Measurements from ENCODE around the gene PHACTR2.
"Not testable (repeated sequence)": the region's sequence is repeated elsewhere in the genome, so short reads cannot be mapped to it uniquely, and the experiment has no call there.

PHACTR2 gene

DNA sequence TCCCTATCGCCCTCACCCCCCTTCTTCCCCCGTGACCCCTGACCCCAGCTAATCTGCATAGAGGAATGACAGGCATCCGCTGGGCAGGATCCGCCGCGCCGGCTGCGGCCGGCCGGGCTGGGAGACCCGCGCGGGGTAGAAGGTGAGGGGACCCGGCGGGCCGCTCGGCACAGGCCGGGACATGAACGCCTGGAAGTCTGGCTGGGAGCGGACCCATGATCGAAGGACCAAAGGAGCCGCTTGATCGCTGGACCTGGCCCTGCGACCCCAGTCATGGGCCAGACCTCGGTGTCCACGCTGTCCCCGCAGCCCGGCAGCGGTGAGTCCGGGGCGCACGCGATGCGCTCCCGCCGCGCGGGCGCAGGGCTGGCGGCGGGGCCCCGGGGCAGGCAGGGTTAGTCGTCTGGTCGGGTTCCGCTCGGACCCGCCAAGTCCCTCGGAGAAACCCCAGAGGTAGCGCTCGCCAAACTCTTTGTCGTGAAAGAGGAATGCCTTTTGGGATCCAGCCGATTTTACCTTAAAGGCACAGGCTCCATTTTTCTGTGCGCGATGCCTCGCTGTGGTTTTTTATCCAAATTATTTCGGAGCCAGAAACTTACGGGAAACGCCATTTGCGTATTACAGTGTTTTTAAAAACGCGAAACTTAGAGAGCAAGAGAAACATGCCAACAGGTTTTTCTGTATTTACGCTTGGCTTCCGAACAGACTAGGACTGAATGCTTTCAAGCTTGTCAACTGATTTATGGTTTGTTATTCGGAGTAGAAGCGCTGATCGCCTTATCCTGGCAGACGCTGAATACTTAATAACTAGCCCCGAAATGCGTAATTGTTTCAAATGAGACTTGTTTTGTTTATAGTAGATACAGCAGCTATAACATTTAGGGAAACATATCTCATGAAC lies at the start of gene PHACTR2:
PHACTR2 (plus strand) TSS at position 75 of the 901 bp plus-strand sequence; CDS start at position 274, 199 bp downstream.
- peak; percentile 71 for DNase-seq (ENCODE audit: low spot score)
- in situ Hi-C loops (cut with MboI; ENCODE audit: low pct_unique_long_range_greater_than_20kb, low sequenced_read_pairs, unreplicated experiment), result no loop called here
- TF ChIP-seq, protein P1, sequence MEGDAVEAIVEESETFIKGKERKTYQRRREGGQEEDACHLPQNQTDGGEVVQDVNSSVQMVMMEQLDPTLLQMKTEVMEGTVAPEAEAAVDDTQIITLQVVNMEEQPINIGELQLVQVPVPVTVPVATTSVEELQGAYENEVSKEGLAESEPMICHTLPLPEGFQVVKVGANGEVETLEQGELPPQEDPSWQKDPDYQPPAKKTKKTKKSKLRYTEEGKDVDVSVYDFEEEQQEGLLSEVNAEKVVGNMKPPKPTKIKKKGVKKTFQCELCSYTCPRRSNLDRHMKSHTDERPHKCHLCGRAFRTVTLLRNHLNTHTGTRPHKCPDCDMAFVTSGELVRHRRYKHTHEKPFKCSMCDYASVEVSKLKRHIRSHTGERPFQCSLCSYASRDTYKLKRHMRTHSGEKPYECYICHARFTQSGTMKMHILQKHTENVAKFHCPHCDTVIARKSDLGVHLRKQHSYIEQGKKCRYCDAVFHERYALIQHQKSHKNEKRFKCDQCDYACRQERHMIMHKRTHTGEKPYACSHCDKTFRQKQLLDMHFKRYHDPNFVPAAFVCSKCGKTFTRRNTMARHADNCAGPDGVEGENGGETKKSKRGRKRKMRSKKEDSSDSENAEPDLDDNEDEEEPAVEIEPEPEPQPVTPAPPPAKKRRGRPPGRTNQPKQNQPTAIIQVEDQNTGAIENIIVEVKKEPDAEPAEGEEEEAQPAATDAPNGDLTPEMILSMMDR (IDR thresholded peaks at IDR 0.05; ENCODE audit: extremely low read depth, insufficient read depth, missing control alignments), result no peak

DNA sequence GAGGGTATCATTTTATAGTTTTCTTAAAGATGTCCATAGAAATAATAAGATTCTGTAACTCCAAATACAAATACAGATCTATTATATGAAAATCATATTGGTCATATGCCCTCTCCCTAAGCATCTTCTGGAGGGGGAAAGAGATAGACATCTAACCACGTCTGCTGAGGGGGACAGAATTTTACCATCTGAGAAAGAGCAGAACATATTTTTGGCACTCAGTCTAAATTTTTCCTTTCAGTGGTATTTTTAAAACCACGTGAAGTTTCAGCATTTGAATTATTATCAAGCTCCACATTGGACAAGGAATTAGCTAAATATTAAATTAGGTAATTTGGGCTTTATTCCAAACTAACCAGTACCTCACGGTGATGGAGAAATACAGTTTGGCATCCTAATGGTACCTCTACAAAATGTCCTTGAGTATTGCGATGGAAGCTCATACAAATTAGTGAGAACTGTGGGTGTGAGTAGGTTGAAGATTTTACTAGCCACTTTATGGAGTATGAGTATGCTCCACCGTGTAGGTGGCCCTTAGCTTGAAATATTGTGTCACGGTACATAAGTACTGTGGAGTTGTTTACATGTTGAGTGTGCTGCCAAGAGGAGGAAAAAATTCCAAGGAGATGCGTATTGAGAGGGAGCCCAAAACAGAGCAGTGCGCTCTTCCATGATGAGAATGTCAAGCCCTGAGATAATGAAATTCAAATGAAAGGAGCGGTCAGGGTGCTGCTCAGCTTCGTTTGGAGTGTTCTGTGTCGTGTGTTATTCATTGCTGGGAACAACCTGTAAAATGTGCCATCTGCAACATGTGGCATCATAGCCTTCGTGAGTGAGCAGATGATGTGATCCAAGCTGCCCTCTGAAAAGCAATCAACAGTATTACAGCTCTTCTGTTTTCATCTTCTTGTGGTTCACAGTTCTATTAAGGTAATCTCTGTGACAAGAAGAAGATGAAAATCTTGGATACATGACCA lies 48.4 kb upstream of the PHACTR2 start:
- in situ Hi-C loops (cut with MboI; ENCODE audit: low pct_unique_long_range_greater_than_20kb, low sequenced_read_pairs, unreplicated experiment), result no loop called here
- TF ChIP-seq, protein P1 (IDR thresholded peaks at IDR 0.05; ENCODE audit: extremely low read depth, insufficient read depth, missing control alignments), result no peak
- no peak for DNase-seq (ENCODE audit: low spot score)

DNA sequence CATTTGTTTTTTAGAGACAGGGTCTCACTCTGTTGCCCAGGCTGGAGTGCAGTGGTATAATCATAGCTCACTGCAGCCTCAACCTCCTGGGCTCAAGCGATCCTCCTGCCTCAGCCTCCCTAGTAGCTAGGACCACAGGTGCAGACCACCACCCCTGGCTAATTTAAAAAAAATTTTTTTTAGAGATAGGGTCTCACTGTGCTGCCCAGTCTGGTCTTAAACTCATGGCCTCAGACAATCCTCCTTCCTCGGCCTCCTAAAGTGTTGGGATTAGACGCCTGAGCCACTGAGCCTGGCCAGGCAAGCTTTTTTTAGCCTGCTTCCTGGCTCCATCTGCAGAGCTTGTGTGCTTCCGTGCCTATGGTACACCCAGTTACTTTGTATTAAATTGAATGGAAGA lies 46.6 kb upstream of the PHACTR2 start:
- DNase-seq (ENCODE audit: low spot score); in situ Hi-C loops (cut with MboI; ENCODE audit: low pct_unique_long_range_greater_than_20kb, low sequenced_read_pairs, unreplicated experiment): not testable (repeated sequence)

DNA sequence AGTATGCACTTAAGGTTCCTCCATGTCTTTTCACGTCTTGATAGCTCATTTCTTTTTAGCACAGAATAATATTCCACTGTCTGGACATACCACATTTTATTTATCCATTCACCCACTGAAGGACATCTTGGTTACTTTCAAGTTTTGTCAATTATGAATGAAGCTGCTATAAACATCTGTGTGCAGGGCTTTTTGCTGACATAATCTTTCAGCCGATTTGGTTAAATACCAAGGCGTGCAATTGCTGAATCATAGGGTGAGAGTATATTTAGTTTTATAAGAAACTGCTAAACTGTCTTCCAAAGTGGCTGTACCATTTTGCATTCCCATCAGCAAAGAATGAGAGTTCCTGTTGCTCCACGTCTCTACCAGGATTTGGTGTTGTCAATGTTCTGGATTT lies 44.9 kb upstream of the PHACTR2 start:
- in situ Hi-C loops (cut with MboI; ENCODE audit: low pct_unique_long_range_greater_than_20kb, low sequenced_read_pairs, unreplicated experiment), result no loop called here
- no peak for DNase-seq (ENCODE audit: low spot score)
- TF ChIP-seq, protein P1 (IDR thresholded peaks at IDR 0.05; ENCODE audit: extremely low read depth, insufficient read depth, missing control alignments), result no peak

DNA sequence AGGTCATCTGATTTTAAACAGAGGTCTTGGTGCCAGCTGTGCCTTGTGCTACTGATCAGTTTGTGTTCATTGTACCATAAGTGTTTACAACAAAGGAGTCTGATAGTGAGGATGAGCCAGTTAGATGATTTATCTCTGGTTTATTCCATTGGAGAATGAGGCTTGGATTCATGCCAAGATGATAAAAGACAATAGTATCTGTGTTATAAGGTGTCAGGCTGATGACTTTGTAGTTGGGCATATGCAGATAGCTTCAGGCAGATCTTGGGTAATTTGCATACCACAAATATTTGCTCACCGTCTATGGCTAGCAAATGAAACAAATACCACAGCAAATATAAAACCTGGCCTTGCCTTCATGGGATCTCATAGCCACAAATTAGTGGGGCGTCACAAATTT lies 43.3 kb upstream of the PHACTR2 start:
- DNase-seq (ENCODE audit: low spot score), result no peak
- in situ Hi-C loops (cut with MboI; ENCODE audit: low pct_unique_long_range_greater_than_20kb, low sequenced_read_pairs, unreplicated experiment), result no loop called here
- TF ChIP-seq, protein P1 (IDR thresholded peaks at IDR 0.05; ENCODE audit: extremely low read depth, insufficient read depth, missing control alignments), result no peak

DNA sequence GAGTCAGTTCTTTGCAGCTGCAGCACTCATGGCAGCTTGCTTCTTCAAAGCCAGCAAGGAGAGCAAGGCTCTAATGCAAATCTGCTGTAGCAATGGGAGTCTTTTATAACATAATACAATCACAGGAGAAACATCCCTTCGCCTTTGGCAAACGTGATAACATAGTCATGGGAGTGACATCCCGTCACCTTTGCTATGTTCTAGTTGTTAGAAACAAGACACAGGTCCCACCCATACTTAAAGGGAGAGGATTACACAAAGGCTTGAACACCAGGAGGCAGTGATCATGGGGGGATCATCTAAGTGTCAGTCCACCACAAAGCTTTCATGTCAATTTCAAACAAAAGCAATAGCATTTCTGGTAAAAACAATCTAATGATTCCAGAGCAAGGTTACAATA lies 40.1 kb upstream of the PHACTR2 start:
- in situ Hi-C loops (cut with MboI; ENCODE audit: low pct_unique_long_range_greater_than_20kb, low sequenced_read_pairs, unreplicated experiment), result no loop called here
- no peak for DNase-seq (ENCODE audit: low spot score)
- TF ChIP-seq, protein P1 (IDR thresholded peaks at IDR 0.05; ENCODE audit: extremely low read depth, insufficient read depth, missing control alignments), result no peak

Data from GM13977 (cell line).